Caco-2 (cell line): ENCODE results near the gene ITPA. TPM values are rescaled to one million over a fixed set of nuclear protein-coding genes. Genes with fewer than 3 reads are reported as not detected.

Source experiments
- BruUV-seq: library from RNA; stranded (reverse); fragments of 400-500 nt; replicated peaks from 2 replicates; lab custom pipeline; 2021; lab: Mats Ljungman, UMichigan
- CTCF ChIA-PET: fragments of 300-600 bp; sonication (Branson Sonifier 250); formaldehyde crosslinking; loops from one replicate; lab custom pipeline; 2022; ENCODE audit warnings: antibody characterized with exemption; lab: Charles Lee
- POLR2A ChIA-PET: fragments of 300-600 bp; sonication (Branson Sonifier 250); formaldehyde crosslinking; loops from one replicate; lab custom pipeline; 2022; ENCODE audit warnings: antibody characterized with exemption; lab: Charles Lee
- DNase-seq, 2 experiments: peaks; one replicate each; pipeline versions ENCODE4 v3.0.0 to v3.0.0-alpha.2; 2020 to 2022
- H3K27me3 ChIP-seq: replicated peaks from 2 replicates; pipeline ENCODE4 v1.6.0; 2011; ENCODE audit warnings: low read length; ENCODE audit not compliant: control insufficient read depth, insufficient read depth
- H3K36me3 ChIP-seq: 2 replicates; pipeline ENCODE4 v1.5.1; 2011; ENCODE audit warnings: low read length; ENCODE audit not compliant: control insufficient read depth, insufficient read depth
- H3K4me1 ChIP-seq: fragments of 250-450 bp; sonication (Bioruptor Pico); 2 replicates; pipeline ENCODE4 v1.5.1; 2020; ENCODE audit warnings: mild to moderate bottlenecking
- H3K4me3 ChIP-seq: 2 replicates; pipeline ENCODE4 v1.5.1; 2011; ENCODE audit warnings: low read depth, mild to moderate bottlenecking, control low read depth, low read length
- H3K9me3 ChIP-seq: fragments of 250-450 bp; sonication (Bioruptor Pico); 2 replicates; pipeline ENCODE4 v1.5.1; 2020; ENCODE audit warnings: mild to moderate bottlenecking, moderate library complexity
- H3K27ac Mint-ChIP-seq: one replicate; pipeline ENCODE4 v1.8.0; 2022; ENCODE audit warnings: mixed read lengths; ENCODE audit not compliant: unreplicated experiment
- H3K27me3 Mint-ChIP-seq: one replicate; pipeline ENCODE4 v1.8.0; 2022; ENCODE audit warnings: mixed read lengths; ENCODE audit not compliant: insufficient read depth, unreplicated experiment
- H3K36me3 Mint-ChIP-seq: one replicate; pipeline ENCODE4 v1.8.0; 2022; ENCODE audit warnings: mild to moderate bottlenecking, mixed read lengths; ENCODE audit not compliant: insufficient read depth, unreplicated experiment
- H3K4me1 Mint-ChIP-seq: one replicate; pipeline ENCODE4 v1.8.0; 2022; ENCODE audit warnings: low read depth, mixed read lengths; ENCODE audit not compliant: unreplicated experiment
- H3K4me3 Mint-ChIP-seq: one replicate; pipeline ENCODE4 v1.8.0; 2022; ENCODE audit warnings: mild to moderate bottlenecking, moderate library complexity, mixed read lengths; ENCODE audit not compliant: unreplicated experiment
- H3K9me3 Mint-ChIP-seq: one replicate; pipeline ENCODE4 v1.8.0; 2022; ENCODE audit warnings: mixed read lengths; ENCODE audit not compliant: unreplicated experiment
- intact Hi-C: fragments of 100-400 bp; cut with micrococcal nuclease; formaldehyde crosslinking; loops from one replicate; pipeline ENCODE4 v1.10.0; 2022; ENCODE audit not compliant: unreplicated experiment
- total RNA-seq: library from RNA; stranded (reverse); gene quantifications from 2 replicates; pipeline ENCODE4 v1.2.3, GENCODE V29; 2022
- TF ChIP-seq, protein P1 (sequence below), 2 experiments: fragments of 200-600 bp in 1 of 2; IDR thresholded peaks; 1 replicate in 1 of 2; 2 replicates in 1 of 2; pipeline versions ENCODE4 v1.5.1 to v1.8.0; 2011 to 2022; ENCODE audit warnings: antibody characterized with exemption in 1 of 2, control low read depth in 1 of 2, inconsistent platforms in 1 of 2, low read depth in 1 of 2, low read length in 1 of 2, mild to moderate bottlenecking in 1 of 2, moderate library complexity in 1 of 2; ENCODE audit not compliant: insufficient read depth in 1 of 2, severe bottlenecking in 1 of 2, unreplicated experiment in 1 of 2

The ITPA gene
- total RNA-seq, 1 experiment from 2014 or later = 73.8 TPM

DNA sequence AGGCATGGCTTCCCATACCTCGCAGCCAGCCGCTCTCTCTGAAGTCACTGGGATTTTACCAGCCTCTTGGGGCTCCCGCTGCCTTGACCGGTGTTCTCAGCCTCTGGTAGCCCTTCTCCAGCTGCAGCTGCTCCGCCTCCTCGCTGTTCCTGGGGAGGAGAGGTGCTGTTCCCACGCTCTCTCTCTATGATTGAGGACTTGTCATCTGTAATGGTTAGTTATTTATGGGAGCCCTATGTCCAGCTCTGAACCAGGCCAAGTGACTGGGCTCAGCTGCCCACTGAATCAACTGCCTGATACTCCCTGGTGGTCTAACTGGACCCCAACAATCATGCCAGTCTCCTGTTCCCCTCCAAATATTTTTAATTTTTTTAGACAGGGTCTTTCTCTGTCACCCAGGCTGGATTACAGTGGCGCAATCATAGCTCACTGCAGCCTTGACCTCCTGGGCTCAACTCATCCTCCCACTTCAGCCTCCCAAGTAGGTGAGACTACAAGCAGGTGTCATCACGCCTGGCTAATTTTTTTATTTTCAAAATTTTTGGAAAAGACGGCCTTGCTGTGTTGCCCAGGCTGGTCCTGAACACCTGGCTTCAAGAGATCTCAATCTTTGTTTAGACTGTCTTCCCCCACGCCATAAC is 34.5 kb downstream of the ITPA start:
- Histone ChIP-seq H3K27me3 (no peaks in the 10 kb centered on the region), H3K9me3 (no peaks in the 10 kb centered on the region), H3K4me1 (peaks cover 15% of the 10 kb centered on the region), H3K4me3 (no peak overlapping the region), H3K36me3 (no peaks in the 10 kb centered on the region)
- Mint-ChIP-seq H3K27ac (no peak overlapping the region), H3K4me3 (no peak overlapping the region), H3K4me1 (peaks cover 30% of the 10 kb centered on the region), H3K9me3 (no peaks in the 10 kb centered on the region), H3K36me3 (peaks cover 5% of the 10 kb centered on the region), H3K27me3 (no peaks in the 10 kb centered on the region)
- intact Hi-C loops = no loop called here
- TF ChIP-seq, protein P1, sequence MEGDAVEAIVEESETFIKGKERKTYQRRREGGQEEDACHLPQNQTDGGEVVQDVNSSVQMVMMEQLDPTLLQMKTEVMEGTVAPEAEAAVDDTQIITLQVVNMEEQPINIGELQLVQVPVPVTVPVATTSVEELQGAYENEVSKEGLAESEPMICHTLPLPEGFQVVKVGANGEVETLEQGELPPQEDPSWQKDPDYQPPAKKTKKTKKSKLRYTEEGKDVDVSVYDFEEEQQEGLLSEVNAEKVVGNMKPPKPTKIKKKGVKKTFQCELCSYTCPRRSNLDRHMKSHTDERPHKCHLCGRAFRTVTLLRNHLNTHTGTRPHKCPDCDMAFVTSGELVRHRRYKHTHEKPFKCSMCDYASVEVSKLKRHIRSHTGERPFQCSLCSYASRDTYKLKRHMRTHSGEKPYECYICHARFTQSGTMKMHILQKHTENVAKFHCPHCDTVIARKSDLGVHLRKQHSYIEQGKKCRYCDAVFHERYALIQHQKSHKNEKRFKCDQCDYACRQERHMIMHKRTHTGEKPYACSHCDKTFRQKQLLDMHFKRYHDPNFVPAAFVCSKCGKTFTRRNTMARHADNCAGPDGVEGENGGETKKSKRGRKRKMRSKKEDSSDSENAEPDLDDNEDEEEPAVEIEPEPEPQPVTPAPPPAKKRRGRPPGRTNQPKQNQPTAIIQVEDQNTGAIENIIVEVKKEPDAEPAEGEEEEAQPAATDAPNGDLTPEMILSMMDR (IDR thresholded peaks at IDR 0.05; ENCODE audit: insufficient read depth in 1 of 2, low read depth in 1 of 2, low read length in 1 of 2, severe bottlenecking in 1 of 2, unreplicated experiment in 1 of 2) = no peak
- BruUV-seq = no TSS peak
- ChIA-PET CTCF (no interaction called here), POLR2A (no interaction called here)
- no peak for DNase-seq

- H3K27me3 Mint-ChIP-seq = no peaks in the 10 kb centered on the region
- intact Hi-C loops = no loop called here
- H3K4me3 Mint-ChIP-seq = no peak overlapping the region
- Histone ChIP-seq H3K9me3 (no peaks in the 10 kb centered on the region), H3K36me3 (no peaks in the 10 kb centered on the region), H3K4me3 (no peak overlapping the region), H3K27me3 (no peaks in the 10 kb centered on the region), H3K4me1 (peaks cover 13% of the 10 kb centered on the region)
- no peak for DNase-seq
- BruUV-seq = no TSS peak
- TF ChIP-seq, protein P1 (IDR thresholded peaks at IDR 0.05; ENCODE audit: insufficient read depth in 1 of 2, low read depth in 1 of 2, low read length in 1 of 2, severe bottlenecking in 1 of 2, unreplicated experiment in 1 of 2) = no peak
- H3K9me3 Mint-ChIP-seq = no peaks in the 10 kb centered on the region
- ChIA-PET CTCF (no interaction called here), POLR2A (no interaction called here)
- H3K27ac Mint-ChIP-seq = no peak overlapping the region
- H3K4me1 Mint-ChIP-seq = peaks cover 30% of the 10 kb centered on the region
- H3K36me3 Mint-ChIP-seq = peaks cover 5% of the 10 kb centered on the region
Observed at GRCh38 chr20:3244613-3245012, 35.3 kb downstream of the ITPA start.

- TF ChIP-seq, protein P1 (IDR thresholded peaks at IDR 0.05; ENCODE audit: insufficient read depth in 1 of 2, low read depth in 1 of 2, low read length in 1 of 2, severe bottlenecking in 1 of 2, unreplicated experiment in 1 of 2) = no peak
- H3K4me3 Mint-ChIP-seq = no peak overlapping the region
- Histone ChIP-seq H3K4me1 (peaks cover 7% of the 10 kb centered on the region), H3K27me3 (no peaks in the 10 kb centered on the region), H3K9me3 (no peaks in the 10 kb centered on the region), H3K36me3 (no peaks in the 10 kb centered on the region), H3K4me3 (no peak overlapping the region)
- no peaks in the 10 kb centered on the region for H3K27me3 Mint-ChIP-seq
- H3K36me3 Mint-ChIP-seq = peaks cover 5% of the 10 kb centered on the region
- no peak overlapping the region for H3K27ac Mint-ChIP-seq
- BruUV-seq = no TSS peak
- no peaks in the 10 kb centered on the region for H3K9me3 Mint-ChIP-seq
- peaks cover 36% of the 10 kb centered on the region for H3K4me1 Mint-ChIP-seq
- DNase-seq = no peak
- intact Hi-C loops = no loop called here
- ChIA-PET CTCF (no interaction called here), POLR2A (no interaction called here)
Observed at GRCh38 chr20:3245156-3245555, 35.9 kb downstream of the ITPA start.
